T47D (cell line): Measurements from ENCODE around the gene PURA.

Experiments
- DNase-seq, 2 experiments: peaks; one replicate each; pipeline versions ENCODE4 v3.0.0 to v3.0.0-alpha.2; 2011 to 2012; ENCODE audit warnings: low read depth in 1 of 2, low spot score in 1 of 2
- JUND ChIP-seq: IDR thresholded peaks from 2 replicates; pipeline ENCODE4 v1.6.1; 2012; ENCODE audit warnings: low read depth
- in situ Hi-C: cut with HindIII; loops from 2 replicates; pipeline ENCODE4 v1.10.0; 2016; ENCODE audit warnings: low sequenced_read_pairs, low pct_unique_long_range_greater_than_20kb

PURA gene

DNA sequence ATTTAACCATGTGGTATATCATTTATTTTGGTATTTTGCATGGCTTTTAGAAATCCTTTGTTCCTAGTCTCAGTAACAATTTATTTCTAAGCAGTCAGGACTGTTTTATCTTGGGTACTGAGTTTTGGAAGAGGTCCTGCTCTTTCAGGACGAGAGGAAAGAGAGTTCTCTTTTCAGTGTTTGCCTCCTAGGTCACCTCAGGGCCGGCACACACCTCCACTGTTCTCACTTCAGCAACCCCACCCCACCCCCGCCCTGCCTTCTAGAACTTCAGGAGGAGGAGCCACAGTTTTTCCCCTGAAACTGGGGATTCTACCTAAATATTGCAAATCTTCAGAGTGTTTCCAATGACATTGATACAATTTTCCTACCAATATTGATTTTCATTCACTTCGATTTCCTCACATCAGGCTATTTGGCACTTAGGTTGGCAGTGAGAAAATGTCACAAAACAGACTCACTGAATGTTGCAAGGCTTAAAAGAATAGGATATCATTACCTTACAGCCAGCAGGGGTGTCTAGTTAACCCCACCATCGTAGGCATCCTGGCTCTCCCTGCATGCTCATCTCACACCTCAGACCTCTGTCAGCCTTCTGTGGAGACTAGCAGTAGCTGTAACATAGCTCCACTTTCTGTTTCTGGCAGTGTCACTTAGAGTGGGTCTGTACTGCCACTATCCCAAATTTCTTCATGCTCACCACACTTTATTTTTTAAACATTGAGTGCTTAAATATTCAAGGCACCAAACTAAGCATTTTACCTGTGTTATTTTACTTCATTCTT lies 17.2 kb downstream of the PURA start:
- DNase-seq = no peak
- no peak for TF ChIP-seq JUND
- in situ Hi-C loops = no loop called here

DNA sequence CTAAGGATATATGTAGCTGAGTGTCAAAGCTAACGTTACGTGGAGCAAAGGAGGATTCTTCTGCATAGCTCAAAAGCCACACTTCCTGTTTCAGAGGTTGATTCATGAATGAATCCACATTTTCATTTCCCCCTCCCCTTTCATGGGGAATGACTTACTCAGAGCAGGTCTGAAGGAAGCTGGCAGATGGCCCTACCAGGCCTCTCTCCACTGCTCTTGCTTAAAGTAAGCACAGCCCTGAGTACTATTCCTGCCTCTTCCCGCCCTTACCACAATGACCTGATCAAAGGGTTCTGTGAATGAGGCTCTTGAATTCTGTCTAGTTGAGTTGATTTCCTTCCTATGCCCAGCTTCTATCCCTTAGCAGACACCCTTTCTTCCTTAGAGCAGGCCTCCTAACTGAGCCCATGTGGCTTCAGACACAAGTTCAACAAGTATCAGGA lies 18.1 kb downstream of the PURA start:
- in situ Hi-C loops = no loop called here
- TF ChIP-seq JUND = no peak

DNA sequence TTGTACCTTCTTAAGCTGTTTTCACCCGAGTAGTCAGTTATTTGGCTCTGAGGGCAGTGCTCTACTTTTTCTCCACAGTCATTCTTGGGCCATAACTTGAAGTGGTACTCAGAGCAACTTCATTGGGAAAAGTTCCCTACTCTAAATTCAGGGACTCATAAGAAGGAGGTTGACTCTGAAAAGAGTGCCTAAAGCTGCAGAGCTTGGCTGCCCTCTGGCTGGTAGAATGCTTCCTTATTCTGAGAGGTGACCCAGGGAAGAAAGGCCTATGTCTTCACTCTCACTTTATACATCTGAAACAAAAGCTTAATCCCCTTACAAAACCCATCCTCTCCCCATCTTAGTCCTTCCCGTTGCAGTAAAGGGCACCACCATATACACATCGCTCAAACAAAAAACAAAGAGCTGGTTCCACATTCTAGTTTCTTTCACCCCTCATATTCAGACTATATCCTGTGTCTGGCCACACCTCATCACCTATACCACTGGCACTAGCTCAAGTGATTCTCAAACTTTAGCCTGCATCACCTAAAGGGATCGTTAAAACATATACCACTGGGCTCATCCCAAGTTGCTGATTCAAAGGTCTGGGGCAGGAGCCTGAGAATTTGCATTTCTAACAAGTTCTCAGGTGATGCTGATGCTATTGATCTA lies 19.7 kb downstream of the PURA start:
- TF ChIP-seq JUND = no peak
- in situ Hi-C loops = no loop called here
- no peak for DNase-seq

More for the DNA sequence above, 18.1 kb downstream of the PURA start:
- no peak for DNase-seq

DNA sequence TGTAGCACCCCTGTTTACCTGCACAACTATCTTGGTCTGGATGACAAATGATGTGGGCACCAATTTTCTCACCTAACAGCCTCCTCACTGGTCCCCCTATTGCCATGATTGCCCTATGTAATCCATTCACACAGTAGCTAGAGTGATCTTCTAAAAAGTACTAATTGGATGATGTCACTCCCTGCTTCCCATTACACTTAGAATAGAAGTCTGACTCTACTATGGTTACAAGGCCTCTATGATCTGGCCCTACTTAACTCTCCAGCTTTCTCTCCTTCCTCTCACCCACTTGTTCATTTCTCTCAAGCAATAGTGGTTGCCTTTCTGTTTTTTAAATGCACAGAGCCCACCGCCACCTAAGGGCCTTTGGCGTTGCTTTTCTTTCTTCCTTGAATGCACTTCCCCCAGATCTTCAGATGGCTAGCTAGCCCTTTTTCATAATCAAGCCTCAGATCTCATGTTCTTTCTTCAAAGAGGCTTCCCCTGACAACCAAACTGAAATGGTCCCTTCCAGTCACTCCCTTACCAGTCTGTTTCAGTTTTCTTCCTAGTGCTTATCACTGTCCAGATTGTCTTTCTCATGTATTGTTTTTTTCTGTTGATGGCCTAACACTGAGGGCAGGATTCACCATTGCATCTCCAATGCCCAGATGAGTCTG lies 20.5 kb downstream of the PURA start:
- TF ChIP-seq JUND = no peak
- in situ Hi-C loops = no loop called here
- DNase-seq = no peak

DNA sequence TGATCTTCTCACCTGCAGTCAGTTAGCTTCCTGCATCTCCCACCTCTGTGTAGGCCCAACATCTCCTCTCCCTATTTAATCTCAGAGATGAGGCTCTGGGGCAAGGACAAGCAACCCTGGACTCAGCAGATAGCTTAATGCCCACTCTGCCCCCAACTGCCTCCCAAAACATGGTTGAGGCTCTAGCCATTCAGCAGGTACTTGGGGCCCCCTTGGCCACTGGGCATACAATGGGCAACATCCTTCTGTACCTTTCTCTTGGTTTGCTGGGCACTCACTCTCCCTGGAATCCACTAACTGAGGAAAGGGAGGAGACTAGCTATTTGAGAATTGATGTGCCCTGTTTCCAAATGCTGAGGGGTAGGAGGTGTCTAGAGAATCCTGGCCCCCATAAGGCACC lies 21.2 kb downstream of the PURA start:
- in situ Hi-C loops = no loop called here
- TF ChIP-seq JUND = no peak
- DNase-seq = no peak

DNA sequence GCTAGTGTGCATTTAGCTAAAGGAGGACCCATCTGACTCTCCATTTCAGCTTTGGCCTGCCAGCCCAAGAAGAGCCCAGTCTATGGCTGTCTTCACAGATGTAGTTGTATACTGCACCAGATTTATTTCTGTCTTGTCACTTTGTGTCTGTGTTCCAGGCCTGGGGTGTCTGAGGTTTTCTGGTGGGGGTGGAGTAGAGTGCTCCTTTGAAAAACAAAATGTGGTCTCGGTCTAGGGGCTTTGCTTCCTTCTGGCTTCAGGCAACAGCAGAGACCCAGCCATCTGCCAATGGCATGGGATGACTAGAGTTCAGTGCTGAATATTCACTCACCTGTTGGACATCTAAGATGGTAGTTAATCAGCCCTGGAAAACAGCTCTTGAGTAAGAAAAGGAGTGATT lies 22.7 kb downstream of the PURA start:
- DNase-seq = no peak
- in situ Hi-C loops = no loop called here
- no peak for TF ChIP-seq JUND

DNA sequence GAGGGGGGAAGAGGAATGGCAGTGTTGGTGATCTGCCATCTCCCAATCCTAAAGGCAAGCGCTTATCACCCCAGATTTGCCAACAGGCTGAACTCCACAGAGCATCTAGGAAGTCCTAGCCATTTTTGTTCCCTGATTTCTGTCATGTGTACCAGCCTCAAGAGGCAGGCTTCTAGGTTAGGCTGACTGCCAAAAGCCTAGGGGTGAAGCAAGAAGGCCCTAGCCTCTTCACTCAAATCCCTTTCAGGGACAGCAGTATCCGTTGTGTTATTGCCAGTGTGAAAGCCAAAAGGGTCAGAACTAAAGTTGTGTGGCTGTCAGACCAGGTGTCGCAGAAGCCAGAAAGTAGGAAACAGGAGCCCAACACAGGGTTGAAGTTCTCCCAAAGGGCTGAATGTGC lies 26.5 kb downstream of the PURA start:
- peak in 1 of 2 experiments; percentile 38 for DNase-seq
- in situ Hi-C loops = no loop called here
- no peak for TF ChIP-seq JUND

DNA sequence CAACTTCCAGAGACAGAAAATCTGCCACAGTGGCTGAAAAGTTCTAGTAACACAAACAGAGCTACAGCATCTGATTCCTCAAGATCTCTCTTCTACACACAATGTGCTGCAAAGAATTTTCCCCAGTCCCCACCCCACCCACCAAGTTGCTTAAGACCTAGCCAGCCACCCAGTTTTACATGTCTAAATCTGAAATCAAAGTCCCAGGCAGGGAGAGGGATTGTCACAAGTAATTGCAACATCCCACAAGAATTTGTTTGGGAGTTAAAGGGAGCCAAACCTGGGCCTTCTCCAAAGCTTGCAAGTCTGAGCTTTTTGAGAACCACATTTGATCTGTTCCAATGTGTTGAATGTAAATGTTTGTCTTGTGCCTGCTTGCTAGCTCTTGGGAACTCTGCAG lies 27.3 kb downstream of the PURA start:
- in situ Hi-C loops = no loop called here
- no peak for TF ChIP-seq JUND
- DNase-seq = peak in 1 of 2 experiments; percentile 58

DNA sequence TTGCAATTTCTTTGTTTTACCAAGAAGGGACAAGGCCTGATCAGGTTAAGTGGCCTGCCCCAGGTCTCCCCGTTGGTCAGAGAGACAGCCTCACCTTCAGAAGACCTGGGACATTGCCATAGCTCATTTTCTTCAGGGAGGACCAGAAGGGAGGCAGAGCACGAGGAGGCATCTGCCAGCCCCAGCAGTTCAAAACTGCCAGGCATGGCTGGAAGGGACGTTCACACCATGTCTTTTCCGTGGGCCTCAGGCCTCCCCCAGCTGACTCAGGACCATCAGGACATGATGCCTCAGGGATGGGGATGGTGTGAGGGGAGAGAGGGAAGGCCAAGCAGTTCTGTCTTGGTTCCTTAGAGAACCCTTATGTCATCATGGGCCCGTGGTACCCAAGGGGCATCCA lies 28.3 kb downstream of the PURA start:
- in situ Hi-C loops = no loop called here
- no peak for TF ChIP-seq JUND
- DNase-seq = no peak

DNA sequence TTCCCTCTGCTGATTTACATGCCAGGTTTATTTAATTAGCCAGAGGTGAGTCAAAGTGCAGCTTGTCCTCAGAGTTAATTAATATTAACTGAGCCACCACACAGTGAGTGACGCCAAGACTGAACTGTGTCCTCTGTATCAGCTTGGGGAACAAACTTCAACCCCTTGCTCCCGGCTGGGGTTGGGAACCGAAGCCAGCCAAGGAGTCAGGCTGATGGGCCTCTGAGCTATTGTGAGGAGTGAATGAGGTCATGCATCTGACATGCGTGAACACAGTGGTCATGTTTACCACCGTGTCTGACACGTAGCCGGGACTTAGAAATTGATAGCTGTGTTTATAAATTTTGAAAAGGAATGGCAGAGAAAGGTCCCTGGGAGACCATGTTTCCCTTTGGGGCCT lies 28.9 kb downstream of the PURA start:
- no peak for DNase-seq
- in situ Hi-C loops = no loop called here
- no peak for TF ChIP-seq JUND

DNA sequence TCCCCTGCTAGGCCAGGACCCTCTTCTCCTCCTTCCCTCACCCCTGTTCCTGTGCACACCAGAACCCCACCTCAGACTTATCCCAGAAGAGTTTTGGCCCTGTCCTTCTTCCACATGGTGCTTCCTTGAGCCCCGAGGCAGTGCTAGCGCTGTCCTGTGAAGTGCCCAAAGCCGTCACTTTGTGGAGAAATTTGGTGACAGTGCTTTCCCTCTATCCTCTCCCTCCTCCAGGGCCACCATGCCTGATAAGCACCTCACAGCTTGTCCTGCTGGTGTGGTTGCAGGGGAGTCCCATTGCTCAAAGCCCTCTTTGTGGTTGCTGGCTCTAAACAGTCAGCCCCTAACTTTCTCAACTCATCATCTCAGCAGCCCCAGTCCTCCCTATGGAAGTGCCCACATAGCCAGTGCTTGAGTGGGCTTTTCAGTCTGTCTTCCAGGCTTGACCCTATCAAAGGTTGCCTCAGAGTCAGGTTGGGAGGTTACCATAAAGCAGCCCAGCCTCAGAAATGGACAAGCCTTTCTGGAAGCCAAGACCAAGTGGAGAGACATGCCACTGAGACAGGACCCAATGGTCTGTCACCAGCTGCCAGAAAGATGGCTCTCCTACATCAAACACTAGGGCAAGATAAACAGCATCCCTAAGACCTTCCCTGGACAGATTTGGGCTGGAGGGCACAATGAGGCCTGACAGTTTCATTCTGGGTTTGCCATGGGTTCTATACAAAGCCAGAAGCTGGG lies 29.8 kb downstream of the PURA start:
- DNase-seq = no peak
- in situ Hi-C loops = no loop called here
- TF ChIP-seq JUND = no peak

DNA sequence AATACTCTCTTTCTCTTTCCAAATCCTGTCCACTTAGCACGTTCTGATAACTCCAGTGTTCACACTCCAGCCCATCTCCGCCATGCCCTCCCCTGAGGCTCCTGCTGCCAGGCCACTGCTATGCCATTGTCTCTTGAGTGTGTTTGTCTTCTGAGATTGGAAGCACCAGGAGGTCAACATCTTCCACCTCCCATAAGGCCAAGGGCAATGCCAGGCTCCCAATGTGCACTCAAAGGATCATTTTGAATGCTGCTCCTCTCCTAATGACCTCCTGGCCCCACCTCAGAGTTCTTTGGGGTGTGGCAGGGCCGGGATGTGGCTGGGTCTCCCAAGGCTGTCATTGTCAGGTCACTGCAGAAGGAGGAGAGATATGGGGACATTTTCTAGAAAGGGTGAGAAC lies 31.3 kb downstream of the PURA start:
- DNase-seq = no peak
- in situ Hi-C loops = no loop called here
- TF ChIP-seq JUND = no peak
